Measurements from ENCODE around the gene UAP1L1. TPM values are rescaled to one million over a fixed set of nuclear protein-coding genes. Genes with fewer than 3 reads are reported as not detected.
"Not testable (repeated sequence)": the region's sequence is repeated elsewhere in the genome, so short reads cannot be mapped to it uniquely, and the experiment has no call there.

Gene UAP1L1
- total RNA-seq, 3 donors from 2014 or later, result 6.7 to 12.0 (median 6.9) TPM

DNA sequence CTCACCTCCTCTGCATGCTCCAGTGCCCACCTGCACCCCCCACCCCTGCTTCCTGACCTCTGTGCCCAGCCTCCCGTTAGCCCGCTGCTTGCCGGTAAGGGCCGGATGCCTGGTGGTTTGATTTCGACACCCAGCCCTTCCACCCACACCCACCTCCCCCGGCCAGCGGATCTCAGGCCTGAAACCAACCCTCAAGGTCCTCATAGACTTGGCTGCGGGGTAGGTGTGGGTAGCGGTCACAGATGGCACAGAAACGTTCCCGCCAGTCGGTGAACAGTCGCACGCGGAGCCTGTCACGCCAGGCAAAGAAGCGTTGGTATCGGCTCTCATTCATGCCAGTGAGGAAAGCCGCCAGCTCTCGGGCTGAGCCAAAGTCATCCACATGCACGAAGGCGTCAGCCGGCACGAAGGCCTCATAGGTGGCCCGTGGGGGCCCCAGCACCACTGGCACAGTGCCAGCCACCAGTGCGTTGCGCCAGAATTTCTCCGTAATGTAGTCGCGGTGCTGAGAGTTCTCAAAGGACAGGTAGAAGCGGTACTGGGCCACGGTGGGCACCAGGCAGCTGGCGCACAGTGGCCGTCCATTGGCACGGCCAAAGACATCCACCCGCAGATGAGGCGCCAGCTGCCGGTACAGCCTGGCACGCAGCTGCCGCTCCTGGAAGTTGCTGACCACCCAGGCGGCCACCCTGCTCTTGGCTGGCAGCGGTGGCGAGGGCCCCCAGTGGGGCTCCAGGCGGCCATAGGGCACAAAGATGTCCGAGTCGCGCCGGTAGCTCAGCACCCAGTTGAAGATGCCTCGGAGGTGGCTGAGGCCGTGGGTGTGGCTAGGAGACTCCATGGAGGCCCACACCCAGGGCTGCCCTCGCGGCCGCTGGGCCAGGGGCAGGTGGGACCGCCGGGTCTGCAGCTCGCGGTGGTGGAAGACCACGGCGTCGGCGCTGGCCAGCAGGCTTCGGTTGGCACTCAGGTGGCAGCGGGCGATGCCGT lies 46.5 kb upstream of the UAP1L1 start:
- TF ChIP-seq CTCF (IDR thresholded peaks at IDR 0.05) (no peak), POLR2A (IDR thresholded peaks at IDR 0.05) (no peak), POLR2AphosphoS5 (IDR thresholded peaks at IDR 0.05) (no peak)
- peaks cover 21 to 31% of the 10 kb centered on the region in 2 donors for H3K4me1 ChIP-seq
- intact Hi-C loops (cut with DNase I; ENCODE audit: low total_unique reads), result no loop called here
- DNase-seq (ENCODE audit: low spot score in 2 of 2), result no peak
- H3K27ac ChIP-seq, result no peak overlapping the region
- H3K4me3 ChIP-seq, result no peak overlapping the region
- no peaks in the 10 kb centered on the region for H3K27me3 ChIP-seq
- H3K9me3 ChIP-seq, result no peaks in the 10 kb centered on the region
- no peaks in the 10 kb centered on the region for H3K36me3 ChIP-seq

DNA sequence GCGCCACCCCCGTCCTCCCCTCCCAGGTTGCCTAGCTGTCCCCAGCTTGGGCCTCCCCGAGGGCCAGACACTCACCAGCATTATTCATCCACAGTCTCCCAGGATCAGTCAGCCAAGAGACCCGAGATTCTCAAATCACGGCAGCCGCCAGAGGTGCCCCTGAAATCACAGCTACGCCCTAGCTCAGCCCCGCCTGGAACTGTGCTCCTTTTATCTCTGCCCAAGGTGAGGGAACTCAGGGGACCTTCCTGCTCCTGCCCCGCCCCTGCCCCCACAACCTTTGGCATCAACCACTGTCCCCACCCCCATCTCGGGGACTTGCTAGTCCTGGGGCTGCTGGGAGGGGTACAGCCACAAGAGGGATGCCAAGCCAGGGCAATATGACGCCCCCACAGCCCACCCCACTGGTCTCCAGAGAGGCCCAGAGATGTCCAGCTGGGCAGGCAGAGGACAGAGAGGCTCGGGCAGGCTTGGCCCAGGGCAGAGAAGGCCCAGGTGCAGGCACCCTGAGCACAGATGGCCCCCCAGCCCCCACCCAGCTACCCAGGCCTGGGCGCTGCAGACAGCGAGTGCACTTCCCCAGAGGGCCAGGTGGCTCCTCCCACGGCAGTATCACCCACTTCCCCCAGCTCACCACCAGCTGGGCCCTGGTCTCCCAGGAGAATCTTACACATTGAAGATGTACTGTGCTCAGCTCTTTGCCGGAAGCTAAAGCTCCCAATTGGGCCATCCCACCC lies 45.2 kb upstream of the UAP1L1 start, which contains the start of gene FUT7:
Gene FUT7 (minus strand): TSS at position 185 of the 737 bp plus-strand sequence. CDS start 97 bp downstream, at position 88.
- TF ChIP-seq POLR2AphosphoS5 (IDR thresholded peaks at IDR 0.05) (no peak), POLR2A (IDR thresholded peaks at IDR 0.05) (no peak), CTCF (IDR thresholded peaks at IDR 0.05) (no peak)
- H3K36me3 ChIP-seq, result no peaks in the 10 kb centered on the region
- no peaks in the 10 kb centered on the region for H3K9me3 ChIP-seq
- peaks cover 19% of the 10 kb centered on the region in 2 donors for H3K4me1 ChIP-seq
- intact Hi-C loops (cut with DNase I; ENCODE audit: low total_unique reads), result no loop called here
- peak within 1 kb of the TSS in 1 of 3 donors; percentile 8 for H3K4me3 ChIP-seq
- no peak for DNase-seq (ENCODE audit: low spot score in 2 of 2)
- H3K27me3 ChIP-seq, result no peaks in the 10 kb centered on the region
- no peak within 1 kb of the TSS for H3K27ac ChIP-seq

DNA sequence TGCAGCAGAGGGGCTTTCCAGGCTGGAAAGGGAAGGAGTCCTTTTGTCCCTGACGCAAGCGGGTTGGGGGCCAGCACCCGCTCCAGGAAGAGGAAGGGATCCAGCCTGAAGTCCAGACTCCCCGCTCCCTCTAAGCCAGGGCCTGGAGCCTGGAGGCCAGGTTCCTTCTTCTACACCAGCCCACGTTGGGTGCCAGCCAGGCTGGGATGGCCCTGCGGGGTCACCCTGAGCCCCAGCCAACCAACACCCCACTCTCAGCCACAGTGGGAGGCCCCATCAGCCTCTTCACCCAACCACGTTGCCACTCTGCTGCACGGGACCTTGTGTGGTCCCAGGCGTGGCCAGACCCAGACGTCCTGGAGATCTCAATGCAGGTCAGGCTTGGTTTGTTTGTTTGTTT lies 44.5 kb upstream of the UAP1L1 start:
- H3K9me3 ChIP-seq, result no peaks in the 10 kb centered on the region
- H3K4me3 ChIP-seq, result peak overlapping the region in 1 of 3 donors; percentile 25
- H3K27me3 ChIP-seq, result no peaks in the 10 kb centered on the region
- no peaks in the 10 kb centered on the region for H3K36me3 ChIP-seq
- intact Hi-C loops (cut with DNase I; ENCODE audit: low total_unique reads), result no loop called here
- H3K4me1 ChIP-seq, result peaks cover 13 to 14% of the 10 kb centered on the region in 2 donors
- DNase-seq (ENCODE audit: low spot score in 2 of 2), result no peak
- no peak overlapping the region for H3K27ac ChIP-seq
- TF ChIP-seq POLR2AphosphoS5 (IDR thresholded peaks at IDR 0.05), result no peak
- no peak for TF ChIP-seq POLR2A (IDR thresholded peaks at IDR 0.05)
- TF ChIP-seq CTCF (IDR thresholded peaks at IDR 0.05), result no peak

GRCh38 chr9:137033481-137033880 lies 43.8 kb upstream of the UAP1L1 start:
- H3K27ac ChIP-seq; DNase-seq (ENCODE audit: low spot score in 2 of 2); H3K9me3 ChIP-seq; intact Hi-C loops (cut with DNase I; ENCODE audit: low total_unique reads); H3K36me3 ChIP-seq; H3K27me3 ChIP-seq: not testable (repeated sequence)
- H3K4me3 ChIP-seq, result peak overlapping the region in 1 of 3 donors; percentile 25
- H3K4me1 ChIP-seq, result peaks cover 12 to 14% of the 10 kb centered on the region in 2 donors

- peak overlapping the region in 2 of 3 donors; percentile 19 to 25 for H3K4me3 ChIP-seq
- intact Hi-C loops (cut with DNase I; ENCODE audit: low total_unique reads), result no loop called here
- TF ChIP-seq POLR2AphosphoS5 (IDR thresholded peaks at IDR 0.05), result no peak
- TF ChIP-seq POLR2A (IDR thresholded peaks at IDR 0.05), result no peak
- TF ChIP-seq CTCF (IDR thresholded peaks at IDR 0.05), result no peak
- DNase-seq (ENCODE audit: low spot score in 2 of 2), result no peak
- peaks cover 9 to 10% of the 10 kb centered on the region in 2 donors for H3K4me1 ChIP-seq
- H3K27ac ChIP-seq, result peak overlapping the region in 1 of 2 donors; percentile 8
- H3K9me3 ChIP-seq, result no peaks in the 10 kb centered on the region
- no peaks in the 10 kb centered on the region for H3K27me3 ChIP-seq
- no peaks in the 10 kb centered on the region for H3K36me3 ChIP-seq
Observed at GRCh38 chr9:137034039-137034708, 43.1 kb upstream of the UAP1L1 start.

Measured in breast epithelium (tissue), 4 donors.